IMR-90 (cell line): ENCODE measurements around the gene FAH. TPM values are rescaled to one million over a fixed set of nuclear protein-coding genes. Genes with fewer than 3 reads are reported as not detected.

ENCODE experiments used
- ATAC-seq: fragments of 200-7000 bp; cut with Tn5 transposase; 2 replicates; pipeline ENCODE4 v1.9.1; 2020; ENCODE audit warnings: low read depth, mild to moderate bottlenecking, moderate library complexity
- BruUV-seq: library from RNA; stranded (reverse); fragments of 400-500 nt; replicated peaks from 2 replicates; lab custom pipeline; 2021; lab: Mats Ljungman, UMichigan
- CTCF ChIA-PET: fragments of 300-600 bp; formaldehyde crosslinking; extraction: SDS; loops from one replicate; lab custom pipeline; 2021; ENCODE audit warnings: antibody characterized with exemption; lab: Yijun Ruan, JAX
- POLR2A ChIA-PET: fragments of 300-600 bp; sonication (Branson Sonifier 250); formaldehyde crosslinking; loops from one replicate; lab custom pipeline; 2022; ENCODE audit warnings: antibody characterized with exemption; ENCODE audit not compliant: unreplicated experiment; lab: Charles Lee
- DNase-seq: peaks from one replicate; pipeline ENCODE4 v3.0.0; 2013
- H2AFZ ChIP-seq: replicated peaks from 2 replicates; pipeline ENCODE3; 2013; ENCODE audit warnings: low read length, mild to moderate bottlenecking; ENCODE audit not compliant: poor library complexity
- H2AK5ac ChIP-seq: 2 replicates; pipeline ENCODE4 v1.6.1; 2013; ENCODE audit warnings: low read depth, low read length, inconsistent platforms
- H2AK9ac ChIP-seq: replicated peaks from 2 replicates; pipeline ENCODE3; 2013; ENCODE audit warnings: mild to moderate bottlenecking, low read depth, low read length, moderate library complexity; ENCODE audit not compliant: poor library complexity
- H2BK120ac ChIP-seq: 2 replicates; pipeline ENCODE4 v1.6.1; 2013; ENCODE audit warnings: low read depth, low read length, inconsistent platforms
- H2BK15ac ChIP-seq: 3 replicates; pipeline ENCODE4 v1.6.1; 2013; ENCODE audit warnings: low read depth, low read length, inconsistent platforms
- H2BK20ac ChIP-seq: 2 replicates; pipeline ENCODE4 v1.6.1; 2013; ENCODE audit warnings: low read depth, mild to moderate bottlenecking, inconsistent platforms, low read length, moderate library complexity
- H2BK5ac ChIP-seq: 2 replicates; pipeline ENCODE4 v1.6.1; 2013; ENCODE audit warnings: mild to moderate bottlenecking, low read depth, low read length, inconsistent platforms; ENCODE audit not compliant: poor library complexity, severe bottlenecking
- H3K14ac ChIP-seq: replicated peaks from 2 replicates; pipeline ENCODE4 v1.6.1; 2013; ENCODE audit warnings: low read depth, low read length, inconsistent platforms
- H3K18ac ChIP-seq: 2 replicates; pipeline ENCODE4 v1.6.1; 2013; ENCODE audit warnings: low read depth, low read length, control low read depth
- H3K23ac ChIP-seq: 2 replicates; pipeline ENCODE4 v1.6.1; 2013; ENCODE audit warnings: low read depth, low read length, inconsistent platforms
- H3K27ac ChIP-seq: 2 replicates; pipeline ENCODE4 v1.5.1; 2013; ENCODE audit warnings: mild to moderate bottlenecking, control low read depth, low read length; ENCODE audit not compliant: insufficient read depth
- H3K27me3 ChIP-seq: 2 replicates; pipeline ENCODE4 v1.6.1; 2013; ENCODE audit warnings: low read length; ENCODE audit not compliant: control insufficient read depth, insufficient read depth
- H3K36me3 ChIP-seq: 2 replicates; pipeline ENCODE4 v1.6.1; 2013; ENCODE audit warnings: low read length, mixed read lengths; ENCODE audit not compliant: control insufficient read depth, insufficient read depth
- H3K4ac ChIP-seq: 2 replicates; pipeline ENCODE4 v1.6.1; 2013; ENCODE audit warnings: low read depth, low read length, inconsistent platforms
- H3K4me1 ChIP-seq: 2 replicates; pipeline ENCODE4 v1.6.1; 2013; ENCODE audit warnings: low read length, mixed read lengths; ENCODE audit not compliant: control insufficient read depth, insufficient read depth
- H3K4me2 ChIP-seq: 2 replicates; pipeline ENCODE4 v1.6.1; 2013; ENCODE audit warnings: low read depth, mild to moderate bottlenecking, control low read depth, low read length, moderate library complexity
- H3K4me3 ChIP-seq: 2 replicates; pipeline ENCODE4 v1.5.1; 2013; ENCODE audit warnings: low read depth, mild to moderate bottlenecking, control low read depth, low read length, moderate library complexity; ENCODE audit not compliant: insufficient read depth
- H3K56ac ChIP-seq: 2 replicates; pipeline ENCODE4 v1.6.1; 2013; ENCODE audit warnings: low read length, inconsistent platforms; ENCODE audit not compliant: insufficient read depth; ENCODE audit errors: extremely low read depth
- H3K79me1 ChIP-seq, 2 experiments: 2 replicates each; pipeline ENCODE4 v1.6.1; 2013; ENCODE audit warnings: low read length in 2 of 2, inconsistent platforms in 1 of 2, low read depth in 1 of 2
- H3K9ac ChIP-seq: 2 replicates; pipeline ENCODE4 v1.6.1; 2013; ENCODE audit warnings: low read depth, low read length, control low read depth
- H3K9me1 ChIP-seq: 2 replicates; pipeline ENCODE4 v1.6.1; 2013; ENCODE audit warnings: low read length, inconsistent platforms; ENCODE audit not compliant: insufficient read depth
- H3K9me3 ChIP-seq: 2 replicates; pipeline ENCODE4 v1.6.1; 2013; ENCODE audit warnings: low read length; ENCODE audit not compliant: control insufficient read depth, insufficient read depth
- H4K20me1 ChIP-seq: 2 replicates; pipeline ENCODE4 v1.6.1; 2013; ENCODE audit warnings: low read length, inconsistent platforms; ENCODE audit not compliant: insufficient read depth
- H4K5ac ChIP-seq: 2 replicates; pipeline ENCODE4 v1.6.1; 2013; ENCODE audit warnings: mild to moderate bottlenecking, low read depth, low read length, control low read depth
- H4K8ac ChIP-seq, 2 experiments: 2 replicates each; pipeline ENCODE4 v1.6.1; 2013; ENCODE audit warnings: low read depth in 2 of 2, low read length in 2 of 2, control low read depth in 1 of 2, inconsistent platforms in 1 of 2
- H4K91ac ChIP-seq: 2 replicates; pipeline ENCODE4 v1.6.1; 2013; ENCODE audit warnings: low read depth, low read length, inconsistent platforms; ENCODE audit not compliant: insufficient read depth
- POLR2A ChIP-seq: IDR thresholded peaks from 2 replicates; pipeline ENCODE4 v1.6.1; 2012; ENCODE audit warnings: mild to moderate bottlenecking, low read depth, low read length
- RAD21 ChIP-seq: IDR thresholded peaks from 2 replicates; pipeline ENCODE4 v1.6.1; 2012; ENCODE audit warnings: low read length, improper control_type of control experiment
- WGBS, 2 experiments: methylation state at CpG; one replicate each; pipeline versions ENCODE4 v1.1.5 to v1.1.7; 2013; ENCODE audit warnings: missing lambda C conversion rate in 2 of 2; ENCODE audit not compliant: insufficient read length in 1 of 2; ENCODE audit errors: extremely low coverage in 2 of 2; 5-methylcytosine and 5-hydroxymethylcytosine counted together
- dilution Hi-C: fragments of 300-500 bp; cut with HindIII; formaldehyde crosslinking; loops from one replicate; pipeline ENCODE4 v1.14.3; 2018; ENCODE audit warnings: low sequenced_read_pairs; ENCODE audit not compliant: unreplicated experiment
- in situ Hi-C: fragments of 300-500 bp; cut with MboI; formaldehyde crosslinking; loops from 3 replicates; pipeline ENCODE4 v1.14.3; 2019; ENCODE audit warnings: low sequenced_read_pairs, inconsistent platforms, mixed read lengths
- intact Hi-C: fragments of 100-400 bp; cut with micrococcal nuclease; formaldehyde crosslinking; loops from 2 replicates; pipeline ENCODE4 v1.10.0; 2022
- polyA plus RNA-seq, 3 experiments: library from polyadenylated mRNA; depleted of rRNA; stranded (reverse); fragments of >200 nt; gene quantifications; 2 replicates each; pipeline ENCODE4 v1.2.3, GENCODE V29; 2012; ENCODE audit warnings: low replicate concordance in 1 of 3
- total RNA-seq: library from RNA; depleted of rRNA; stranded (reverse); fragments of >200 nt; gene quantifications from 2 replicates; pipeline ENCODE4 v1.2.3, GENCODE V29; 2012

The FAH gene
- total and polyA plus RNA-seq, 2 of the 4 experiments (the other 2 are of a cell fraction): 43.1 to 48.6 TPM

GRCh38 chr15:80114114-80114513, 38.7 kb upstream of the FAH start:
- intact Hi-C loops (loop anchor here (1.0 kb wide), 1 partner anchor 23 kb away; no protein-coding TSS in a partner anchor), in situ Hi-C loops (no loop called here), dilution Hi-C loops (no loop called here)
- Histone ChIP-seq H3K9ac (no peak overlapping the region), H4K91ac (no peak overlapping the region), H3K4ac (no peak overlapping the region), H3K4me3 (no peak overlapping the region), H3K27ac (no peak overlapping the region), H2AK9ac (no peak overlapping the region), H4K20me1 (peaks cover 23% of the 10 kb centered on the region; the same call in 1 of the 2 replicates), H3K36me3 (no peaks in the 10 kb centered on the region), H3K18ac (no peak overlapping the region), H3K9me1 (0 out of 2 replicates have a peak, but pooled peaks cover 2% of the 10 kb centered on the region), H2AK5ac (no peak overlapping the region), H3K14ac (no peak overlapping the region), H3K4me1 (peaks cover 4% of the 10 kb centered on the region; the same call in 1 of the 2 replicates), H3K79me1 (peaks cover 17 to 70% of the 10 kb centered on the region in 2 experiments), H4K8ac (no peak overlapping the region), H2BK5ac (no peak overlapping the region), H3K56ac (no peak overlapping the region), H2BK20ac (no peak overlapping the region), H3K23ac (no peak overlapping the region), H2BK120ac (no peak overlapping the region), H3K9me3 (no peaks in the 10 kb centered on the region), H4K5ac (no peak overlapping the region), H3K27me3 (no peaks in the 10 kb centered on the region), H3K4me2 (no peak overlapping the region; the same call in 1 of the 2 replicates), H2BK15ac (no peak overlapping the region), H2AFZ (no peak overlapping the region)
- DNase-seq (no peak), ATAC-seq (no peak)
- no TSS peak for BruUV-seq
- no CpG with 5 or more reads among the region's 4 CpGs for WGBS, 2 experiments
- POLR2A ChIA-PET: no interaction called here
- no peak for TF ChIP-seq RAD21
- TF ChIP-seq POLR2A: no peak
- CTCF ChIA-PET: interaction anchor here (0.5 to 1.0 kb wide), 3 partner anchors 13 to 21 kb away, joined by 3 to 8 read pairs (median 3); no protein-coding TSS in a partner anchor
